ENCODE measurements around the gene ENTPD8. TPM values are rescaled to one million over a fixed set of nuclear protein-coding genes. Genes with fewer than 3 reads are reported as not detected.

Gene ENTPD8
- 1 to 10 TPM in 1 of 12 donors, under 1 TPM in 10, not detected in 1; 0.11 to 6.2 (median 0.34) TPM for polyA plus RNA-seq (ENCODE audit: insufficient read length in 12 of 12)
- long read RNA-seq, donor 1, partial matches to known transcripts, result 0 of 1 reads
- long read RNA-seq, donor 1, other reads (novel, unspliced or antisense), result 0 of 1 reads
- long read RNA-seq, donor 2, result 0 reads
- long read RNA-seq, donor 3, result 0 reads
- long read RNA-seq, donor 4, result 0 reads
- long read RNA-seq, donor 5, result 0 reads
- long read RNA-seq, donor 6, result 0 reads
- long read RNA-seq, donor 7, result 0 reads
- long read RNA-seq, donor 8, result 0 reads
- long read RNA-seq, donor 9, result 0 reads
- long read RNA-seq, donor 10, result 0 reads
- long read RNA-seq, donor 11, result 0 reads

DNA sequence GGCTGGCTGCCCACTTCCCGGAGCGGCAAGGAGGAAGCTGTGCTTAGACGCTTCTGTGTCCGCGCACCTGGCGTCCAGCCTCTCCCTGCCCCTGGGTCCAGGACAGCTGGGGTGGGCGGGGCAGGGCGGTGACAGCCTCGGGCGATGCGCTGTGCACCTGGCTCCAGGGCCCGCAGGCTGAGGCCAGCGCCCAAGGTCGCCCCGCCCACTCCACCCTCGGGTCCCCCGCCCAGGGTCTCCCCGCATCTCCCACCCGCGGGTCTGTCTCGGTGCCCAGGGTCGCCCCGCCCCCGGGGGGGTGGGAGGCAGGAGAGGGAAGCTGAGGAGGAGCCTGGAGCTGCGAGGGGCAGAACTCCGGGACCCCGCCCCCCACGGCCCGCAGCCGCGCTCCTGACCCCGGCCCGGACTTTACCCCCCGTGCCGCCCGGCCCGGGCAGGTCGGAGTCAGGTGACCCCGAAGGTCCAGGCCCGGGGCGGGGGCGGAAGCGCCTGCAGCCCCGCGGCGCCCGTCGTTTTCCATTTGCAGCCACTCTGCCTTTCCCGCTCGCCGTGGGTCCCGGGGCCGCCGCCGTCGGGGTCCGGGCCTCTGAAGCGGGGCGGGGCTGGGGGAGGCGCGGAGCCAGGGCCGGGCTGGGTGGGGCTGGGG is at the start of gene ENTPD8:
Gene ENTPD8 (minus strand): TSS at position 69 of the 646 bp plus-strand sequence. CDS start 3,072 bp downstream, outside the sequence.
- DNase-seq, result peak; percentile 43

DNA sequence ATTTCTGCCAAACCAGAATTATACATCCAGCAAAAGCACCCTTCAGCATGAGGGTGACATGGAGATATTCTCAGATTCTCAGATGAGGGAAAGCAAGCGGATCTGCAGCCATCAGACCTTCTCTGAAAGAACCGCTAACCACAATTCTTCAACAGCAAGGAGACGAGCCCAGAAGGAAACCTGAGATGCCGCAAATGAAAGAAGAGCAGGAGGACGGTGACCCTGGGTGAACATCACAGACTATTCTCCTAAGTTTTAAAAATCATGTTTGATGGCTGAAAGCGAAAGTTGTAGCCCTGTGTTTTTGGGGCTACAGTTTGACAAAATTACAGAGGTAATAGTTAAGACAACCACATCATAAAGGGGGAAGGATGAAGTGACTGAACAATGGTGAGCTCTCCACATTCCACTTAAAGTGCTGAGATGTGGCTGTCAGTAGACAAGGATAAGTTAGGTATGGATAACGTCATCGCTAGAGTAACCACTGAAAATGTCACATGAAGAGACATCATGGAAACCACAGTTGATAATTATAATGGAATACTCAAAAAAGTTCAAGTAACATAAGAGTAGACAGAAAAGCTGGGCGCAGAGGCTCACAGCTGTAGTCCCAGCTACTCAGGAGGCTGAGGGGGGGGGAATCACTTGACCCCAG is 49.5 kb upstream of the ENTPD8 start:
- DNase-seq, result no peak

DNA sequence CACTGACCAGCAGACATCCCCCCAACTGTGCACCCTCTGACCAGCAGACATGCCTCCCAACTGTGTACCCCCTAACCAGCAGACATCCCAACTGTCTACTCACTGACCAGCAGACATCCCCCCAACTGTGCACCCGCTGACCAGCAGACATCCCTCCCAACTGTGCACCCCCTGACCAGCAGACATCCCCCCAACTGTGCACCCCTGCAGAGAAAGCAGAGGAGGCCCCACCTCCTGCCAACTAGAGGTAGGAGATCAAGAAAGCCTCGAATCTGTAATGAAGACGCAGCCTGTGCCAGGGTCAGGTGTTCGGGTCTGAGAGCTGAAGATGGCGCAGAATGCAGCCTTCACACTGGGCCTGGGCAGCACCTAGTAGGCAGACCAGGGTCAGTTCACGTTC is 47.7 kb upstream of the ENTPD8 start:
- DNase-seq, result no peak

GRCh38 chr9:137488327-137488653 is 47.1 kb upstream of the ENTPD8 start:
- DNase-seq, result no peak

DNA sequence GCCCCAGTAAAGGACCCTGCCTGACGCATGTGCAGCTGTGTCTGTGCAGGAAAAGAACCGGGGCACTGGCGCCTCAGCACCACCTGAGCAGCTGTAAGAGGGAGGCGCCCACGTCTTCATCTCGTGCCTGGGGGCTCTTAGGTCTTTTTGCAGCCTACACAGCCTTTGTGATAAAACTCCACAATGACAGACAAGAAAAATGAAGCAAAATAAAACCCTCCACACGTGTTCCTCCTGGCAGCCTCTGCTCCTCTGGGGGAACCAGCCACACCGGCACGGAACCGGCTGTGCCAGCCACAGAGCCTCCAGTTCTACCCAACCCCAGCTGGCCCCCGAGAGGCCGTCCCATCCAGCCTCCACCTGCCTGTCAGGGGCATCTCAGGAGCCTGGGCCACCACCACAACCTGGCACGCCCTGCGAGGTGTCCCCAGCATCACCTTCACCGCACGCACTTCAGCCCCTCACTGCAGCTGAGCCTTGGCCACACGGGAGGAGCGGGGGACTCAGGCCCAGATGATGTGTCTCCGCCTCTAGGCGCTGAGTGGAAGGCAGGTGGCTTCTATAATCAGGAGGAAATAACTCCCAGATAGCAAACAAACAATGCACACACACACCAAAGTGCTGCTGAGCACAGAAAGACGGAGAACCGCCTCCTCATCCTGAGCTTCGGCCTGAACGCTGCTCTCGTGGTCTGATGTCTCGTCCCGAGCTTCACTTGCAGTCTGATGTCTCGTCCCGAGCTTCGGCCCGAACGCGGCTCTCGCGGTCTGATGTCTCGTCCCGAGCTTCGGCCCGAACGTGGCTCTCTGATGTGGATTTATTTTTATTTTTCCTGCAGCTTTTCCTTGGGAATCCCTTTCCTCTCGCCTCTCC is 46.5 kb upstream of the ENTPD8 start:
- no peak for DNase-seq

DNA sequence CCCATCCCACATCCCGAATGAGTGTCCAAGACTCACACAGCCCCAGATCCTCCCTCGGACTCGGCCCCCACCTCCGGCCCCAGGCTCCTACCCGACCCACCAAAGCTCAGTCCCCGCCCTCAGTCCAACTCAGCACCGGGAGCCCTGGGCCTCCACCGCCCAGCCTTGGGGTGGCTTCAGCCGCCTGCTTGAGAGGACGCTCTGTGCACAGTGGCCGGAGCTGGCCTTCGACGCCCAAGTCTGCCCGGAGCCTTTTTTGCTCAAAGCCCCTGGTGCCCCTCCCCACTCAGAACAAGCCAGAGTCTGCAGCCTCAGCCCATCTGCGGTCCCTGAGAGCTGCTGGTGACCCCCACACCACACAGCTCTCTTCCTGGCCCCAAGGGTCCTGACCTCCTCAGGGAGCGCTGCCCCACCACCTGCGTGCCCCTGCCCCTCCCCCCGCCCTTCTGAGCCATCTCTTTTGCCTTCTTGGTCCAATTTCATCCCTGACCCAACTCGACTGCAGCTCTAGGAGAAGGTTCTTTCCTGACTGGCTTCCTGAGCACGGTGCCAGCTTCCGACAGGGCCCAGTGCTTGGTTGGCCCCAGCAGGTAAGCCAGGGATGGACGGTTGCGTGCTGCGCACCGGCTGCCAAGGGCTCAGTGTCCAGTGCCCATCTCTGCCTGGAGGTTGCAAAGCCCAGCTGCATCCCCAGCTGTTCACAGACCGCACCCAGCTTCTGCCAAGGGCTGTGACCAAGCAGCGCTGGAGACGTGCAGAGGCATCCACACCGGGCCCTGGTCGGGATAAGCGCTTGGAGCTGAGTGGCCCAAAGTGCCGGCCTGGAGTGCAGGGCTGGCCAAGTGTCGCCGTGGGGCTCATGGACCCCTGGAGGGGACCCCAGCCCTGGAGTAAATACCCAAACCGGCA is 45.6 kb upstream of the ENTPD8 start:
- no peak for DNase-seq

GRCh38 chr9:137486141-137486490 is 45.0 kb upstream of the ENTPD8 start:
- DNase-seq, result no peak

- DNase-seq, result no peak
These were observed 44.4 kb upstream of the ENTPD8 start for GRCh38 chr9:137485343-137486140.

- no peak for DNase-seq
These were observed 43.6 kb upstream of the ENTPD8 start for GRCh38 chr9:137484551-137485315.

DNA sequence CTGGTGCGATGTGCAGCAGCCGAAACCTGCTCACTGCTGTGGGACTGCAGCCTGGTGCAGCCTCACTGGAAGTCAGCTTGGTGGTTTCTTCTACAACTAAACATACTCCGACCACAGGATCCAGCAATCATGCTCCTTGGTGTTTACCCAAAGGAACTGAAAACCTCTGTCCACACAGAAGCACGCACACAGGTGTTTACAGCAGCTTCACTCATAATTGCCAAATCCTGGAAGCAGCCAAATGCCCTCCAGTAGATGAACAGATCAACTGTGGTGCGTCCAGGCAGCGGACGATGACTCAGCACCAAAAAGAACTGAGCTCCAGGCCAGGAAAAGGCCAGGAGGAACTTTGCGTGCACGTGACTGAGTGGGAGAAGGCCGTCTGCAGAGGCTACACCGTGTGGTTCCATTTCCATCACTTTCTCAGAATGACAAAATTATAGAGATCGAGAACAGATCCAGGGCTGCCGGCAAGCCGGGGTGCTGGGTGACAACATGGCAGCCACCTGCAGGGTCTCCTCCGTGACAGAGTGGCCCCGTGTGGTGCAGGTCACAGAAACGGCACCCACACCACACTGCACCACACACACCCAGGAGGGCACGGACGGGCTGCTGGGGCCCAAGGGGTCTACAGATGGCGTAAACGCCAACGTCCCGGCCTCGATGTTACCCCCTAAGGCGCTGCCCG is 41.1 kb upstream of the ENTPD8 start:
- DNase-seq, result no peak

- no peak for DNase-seq
These were observed 39.8 kb upstream of the ENTPD8 start for GRCh38 chr9:137480686-137481683.

DNA sequence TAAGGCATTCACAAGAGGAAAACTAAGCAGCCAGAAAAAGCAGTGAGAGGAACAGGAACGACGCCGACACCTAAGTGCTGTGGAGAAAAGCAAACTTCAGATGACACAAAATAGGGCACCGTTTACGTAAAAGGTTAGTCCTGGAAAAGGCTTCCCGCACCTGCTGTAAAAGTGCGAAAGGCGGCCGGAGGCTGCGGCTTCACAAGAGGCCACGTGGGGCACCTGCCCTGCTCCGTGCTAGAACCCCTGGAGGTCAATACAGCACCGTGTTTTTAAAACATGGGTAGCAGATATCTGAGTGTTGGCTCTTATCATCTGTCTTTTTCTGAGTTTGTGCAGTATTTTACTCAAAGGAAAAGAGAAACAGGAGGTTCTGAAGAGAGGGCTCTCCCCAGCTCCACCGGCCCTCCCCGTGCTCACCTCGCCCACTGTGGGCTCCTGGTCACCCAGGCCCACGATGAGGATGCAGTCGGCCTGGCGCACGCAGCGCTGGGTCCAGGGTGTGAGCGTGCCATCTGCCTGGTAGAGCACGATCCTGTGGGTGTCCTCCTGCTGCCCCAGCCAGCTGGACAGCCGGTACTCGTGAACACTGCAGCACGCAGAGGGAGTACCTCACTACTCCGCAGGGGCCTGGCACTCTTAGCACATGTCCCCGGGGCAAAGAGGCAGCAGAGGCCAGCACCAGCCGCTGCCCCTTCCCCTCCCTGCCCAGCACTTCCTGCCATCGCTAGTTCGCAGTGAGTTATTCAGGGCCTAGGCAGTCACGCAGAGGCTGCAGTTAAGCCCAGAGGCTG is 38.9 kb upstream of the ENTPD8 start:
- no peak for DNase-seq

GRCh38 chr9:137478962-137479861 is 38.1 kb upstream of the ENTPD8 start:
- no peak for DNase-seq

GRCh38 chr9:137478613-137478961 is 37.4 kb upstream of the ENTPD8 start:
- DNase-seq, result no peak

DNA sequence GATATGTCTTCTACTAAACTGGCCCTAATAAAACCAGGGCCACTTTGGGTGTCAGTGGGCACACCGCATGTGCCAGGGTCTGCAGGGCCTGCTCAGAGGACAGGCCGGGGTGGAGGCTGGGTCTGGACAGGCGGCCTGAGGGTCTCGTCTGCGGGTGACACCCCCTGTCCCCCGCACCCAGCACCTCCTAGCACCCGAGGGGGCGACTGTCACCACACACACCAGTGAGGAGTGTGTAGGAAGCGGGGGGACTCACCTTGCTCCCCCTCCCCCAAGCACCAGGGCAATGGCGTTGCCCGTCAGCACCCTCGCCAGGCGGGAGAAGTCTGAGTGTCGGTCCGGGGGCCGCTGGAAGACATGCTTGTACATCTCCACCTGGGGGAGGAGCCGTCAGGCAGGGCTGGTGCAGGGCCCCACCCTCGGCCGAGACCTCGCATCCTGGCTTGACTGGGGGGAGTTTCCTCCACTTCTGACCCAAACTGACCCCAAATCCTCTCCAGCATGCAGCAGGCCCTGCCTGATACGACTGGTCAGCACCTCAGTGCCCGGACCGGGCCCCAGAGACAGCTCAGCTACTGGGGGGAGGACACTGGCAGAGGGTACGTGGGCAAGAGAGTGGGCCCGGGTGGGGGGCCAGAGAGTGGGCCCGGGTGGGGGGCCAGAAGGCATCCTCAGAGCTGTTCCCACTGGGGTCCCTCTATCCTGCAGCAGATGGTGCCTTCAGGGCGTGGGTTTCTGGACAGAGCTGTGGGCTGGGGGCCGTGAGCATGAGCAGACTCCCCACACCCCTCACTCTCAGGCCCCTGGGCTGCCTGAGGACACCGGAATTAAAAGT is 36.8 kb upstream of the ENTPD8 start:
- DNase-seq, result no peak

All from muscle of arm (tissue), 14 donors.